Endothelial cell of umbilical vein (primary cell): ENCODE results near the gene PNPLA5. TPM values are rescaled to one million over a fixed set of nuclear protein-coding genes. Genes with fewer than 3 reads are reported as not detected.
A peak's percentile ranks its signal among the peaks of the same experiment; 100 is the strongest.

Experiments
- BruUV-seq: library from RNA; stranded (reverse); fragments of 400-500 nt; replicated peaks from 2 replicates; lab custom pipeline; 2021; lab: Mats Ljungman, UMichigan
- CTCF ChIA-PET: fragments of 300-600, 350-600 bp; sonication (Branson Sonifier 250); formaldehyde crosslinking; loops from one replicate; lab custom pipeline; 2021; ENCODE audit warnings: antibody characterized with exemption, inconsistent platforms; lab: Charles Lee
- POLR2A ChIA-PET: fragments of 300-600, 350-600 bp; sonication (Branson Sonifier 250); formaldehyde crosslinking; loops from one replicate; lab custom pipeline; 2021; ENCODE audit warnings: antibody characterized with exemption, inconsistent platforms; lab: Charles Lee
- DNase-seq: peaks from one replicate; pipeline ENCODE4 v3.0.0-alpha.2; 2011; ENCODE audit warnings: low read depth, low spot score
- FAIRE-seq: peaks from 2 replicates; lab custom pipeline; 2011; peaks lifted over from hg19 to GRCh38; lab: Jason Lieb, UNC
- H2AFZ ChIP-seq: 2 replicates; pipeline ENCODE4 v1.6.0; 2012; ENCODE audit warnings: low read depth, low read length, control low read depth, inconsistent platforms
- H3K27ac ChIP-seq: 2 replicates; pipeline ENCODE4 v1.5.1; 2011; ENCODE audit warnings: low read depth, mild to moderate bottlenecking, control low read depth, low read length, moderate library complexity; ENCODE audit not compliant: insufficient read depth
- H3K27me3 ChIP-seq, 2 experiments: 2 replicates each; pipeline versions ENCODE4 v1.6.0 to v1.6.1; 2011; ENCODE audit warnings: low read length in 2 of 2, mixed read lengths in 1 of 2; ENCODE audit not compliant: control insufficient read depth in 2 of 2, insufficient read depth in 2 of 2
- H3K36me3 ChIP-seq, 2 experiments: 2 replicates in 1 of 2; 3 replicates in 1 of 2; pipeline ENCODE4 v1.5.1; 2011; ENCODE audit warnings: low read length in 2 of 2, mild to moderate bottlenecking in 1 of 2, moderate library complexity in 1 of 2; ENCODE audit not compliant: control insufficient read depth in 2 of 2, insufficient read depth in 2 of 2; ENCODE audit errors: extremely low read depth in 1 of 2
- H3K4me1 ChIP-seq: 3 replicates; pipeline ENCODE4 v1.5.1; 2011; ENCODE audit warnings: mild to moderate bottlenecking, low read length; ENCODE audit not compliant: control insufficient read depth, insufficient read depth; ENCODE audit errors: extremely low read depth
- H3K4me2 ChIP-seq: 2 replicates; pipeline ENCODE4 v1.6.1; 2011; ENCODE audit warnings: low read length, control low read depth, mixed read lengths; ENCODE audit not compliant: insufficient read depth
- H3K4me3 ChIP-seq, 3 experiments: fragments of 200-600 bp in 1 of 3; sonication (generic), shearing (Covaris generic) in 1 of 3; replicated peaks in 1 of 3; 2 replicates each; pipeline ENCODE4 v1.5.1; 2011 to 2016; ENCODE audit warnings: control low read depth in 3 of 3, low read length in 3 of 3, mild to moderate bottlenecking in 2 of 3, inconsistent platforms in 1 of 3, low read depth in 1 of 3, moderate library complexity in 1 of 3; ENCODE audit not compliant: insufficient read depth in 1 of 3
- H3K79me2 ChIP-seq: 2 replicates; pipeline ENCODE4 v1.6.0; 2012; ENCODE audit warnings: low read length, inconsistent platforms; ENCODE audit not compliant: control insufficient read depth, insufficient read depth
- H3K9ac ChIP-seq: replicated peaks from 2 replicates; pipeline ENCODE3; 2011; ENCODE audit warnings: low read length, control low read depth; ENCODE audit not compliant: insufficient read depth; ENCODE audit errors: extremely low read depth
- H3K9me1 ChIP-seq: replicated peaks from 3 replicates; pipeline ENCODE4 v1.6.0; 2011; ENCODE audit warnings: mild to moderate bottlenecking, low read length; ENCODE audit not compliant: control insufficient read depth, insufficient read depth; ENCODE audit errors: extremely low read depth
- H3K9me3 ChIP-seq: replicated peaks from 2 replicates; pipeline ENCODE4 v1.5.1; 2012; ENCODE audit warnings: low read length, inconsistent platforms; ENCODE audit not compliant: control insufficient read depth, insufficient read depth
- H4K20me1 ChIP-seq: replicated peaks from 2 replicates; pipeline ENCODE3; 2011; ENCODE audit warnings: mild to moderate bottlenecking, low read length; ENCODE audit not compliant: control insufficient read depth, insufficient read depth; ENCODE audit errors: extremely low read depth
- EZH2 ChIP-seq: IDR thresholded peaks from 2 replicates; pipeline ENCODE4 v1.6.1; 2012; ENCODE audit warnings: borderline replicate concordance, low read depth, mild to moderate bottlenecking, moderate library complexity, low read length, inconsistent platforms; ENCODE audit not compliant: severe bottlenecking
- FOS ChIP-seq: IDR thresholded peaks from 2 replicates; pipeline ENCODE4 v1.6.1; 2011; ENCODE audit warnings: mild to moderate bottlenecking, low read length, moderate library complexity, borderline replicate concordance; ENCODE audit not compliant: insufficient read depth
- GATA2 ChIP-seq: IDR thresholded peaks from 2 replicates; pipeline ENCODE4 v1.7.0; 2011; ENCODE audit warnings: low read depth, mild to moderate bottlenecking, moderate library complexity, mixed read lengths, low read length; ENCODE audit not compliant: insufficient read length, insufficient read depth
- JUN ChIP-seq: IDR thresholded peaks from 2 replicates; pipeline ENCODE4 v1.6.1; 2011; ENCODE audit warnings: borderline replicate concordance, low read depth; ENCODE audit not compliant: insufficient read length, insufficient read depth
- MYC ChIP-seq: IDR thresholded peaks from one replicate; pipeline ENCODE4 v1.6.1; 2011; ENCODE audit warnings: mild to moderate bottlenecking, low read depth, low read length
- POLR2AphosphoS5 ChIP-seq: IDR thresholded peaks from 2 replicates; pipeline ENCODE4 v1.6.1; 2012; ENCODE audit warnings: low read depth, mild to moderate bottlenecking, control low read depth, low read length, moderate library complexity; ENCODE audit not compliant: insufficient read depth
- dilution Hi-C: fragments of 300-500 bp; cut with MboI; formaldehyde crosslinking; loops from one replicate; pipeline ENCODE4 v1.15.0; 2019; ENCODE audit warnings: low sequenced_read_pairs; ENCODE audit not compliant: extremely low pct_ligation_motif_present
- intact Hi-C: fragments of 100-400 bp; cut with micrococcal nuclease; formaldehyde crosslinking; loops from one replicate; pipeline ENCODE4 v1.10.0; 2022
- polyA plus RNA-seq, 4 experiments: library from polyadenylated mRNA; depleted of rRNA in 3 of 4; stranded (reverse) in 3 of 4; unstranded in 1 of 4; fragments of >200 nt; gene quantifications; 2 replicates each; pipeline versions ENCODE4 v1.2.1 to v1.2.3, GENCODE V29; 2011 to 2012; ENCODE audit warnings: missing spikeins in 1 of 4
- total RNA-seq: library from RNA; stranded (reverse); gene quantifications from 2 replicates; pipeline ENCODE4 v1.2.3, GENCODE V29; 2021
- TF ChIP-seq, protein P1 (sequence below), 2 donors: IDR thresholded peaks; 1 replicate in 1 of 2; 2 replicates in 1 of 2; pipeline ENCODE4 v1.5.1; 2011; ENCODE audit warnings: low read length in 2 of 2, mild to moderate bottlenecking in 2 of 2, moderate library complexity in 2 of 2, control low read depth in 1 of 2, inconsistent platforms in 1 of 2, low read depth in 1 of 2; ENCODE audit not compliant: insufficient read depth in 1 of 2; ENCODE audit errors: extremely low read depth in 1 of 2
- TF ChIP-seq, protein P2 (sequence below): IDR thresholded peaks from 2 replicates; pipeline ENCODE4 v1.6.1; 2011; ENCODE audit not compliant: insufficient read depth, insufficient read length

PNPLA5 gene
- total and polyA plus RNA-seq, 2 donors (not counting 3 experiments of a cell fraction or from before 2014, with no cell fraction given) = not detected

DNA sequence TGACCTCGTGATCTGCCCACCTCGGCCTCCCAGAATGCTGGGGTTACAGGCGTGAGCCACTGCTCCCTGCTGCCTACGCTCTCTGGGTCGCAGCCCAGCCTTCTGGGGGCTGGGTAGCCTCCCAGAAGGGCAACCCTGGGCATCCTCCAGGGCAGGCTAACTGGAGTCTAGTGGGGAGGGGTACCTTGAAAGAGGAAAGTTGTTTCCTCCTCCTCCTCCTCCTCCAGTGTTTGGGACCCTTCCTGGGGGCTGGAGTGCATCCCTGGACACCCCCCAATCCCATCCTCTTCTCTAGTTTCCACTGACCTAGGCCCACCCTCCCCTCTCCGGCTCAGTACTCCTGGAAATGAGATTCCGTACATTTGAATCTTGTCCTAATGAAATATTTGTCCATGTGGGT is 33.1 kb upstream of the PNPLA5 start:
- Histone ChIP-seq H3K9me3 (no peaks in the 10 kb centered on the region), H3K4me3 (peak overlapping the region in 1 of 3 experiments; percentile 60), H3K36me3 (no peaks in the 10 kb centered on the region), H3K4me1 (peaks cover 30% of the 10 kb centered on the region), H3K9me1 (no peaks in the 10 kb centered on the region), H2AFZ (no peak overlapping the region), H3K4me2 (peak overlapping the region; percentile 51), H3K9ac (no peak overlapping the region), H3K27ac (no peak overlapping the region), H4K20me1 (no peaks in the 10 kb centered on the region), H3K27me3 (no peaks in the 10 kb centered on the region), H3K79me2 (no peaks in the 10 kb centered on the region)
- ChIA-PET POLR2A (interaction anchor here (0.6 to 0.7 kb wide), 2 partner anchors 9 to 653 kb away, joined by 3 read pairs; no protein-coding TSS in a partner anchor), CTCF (interaction anchor here (1.1 to 2.2 kb wide), 3 partner anchors 21 to 161 kb away, joined by 3 to 21 read pairs (median 4); no protein-coding TSS in a partner anchor)
- no peak for FAIRE-seq
- intact Hi-C loops = loop anchor here (5.0 to 10.0 kb wide), 2 partner anchors 738 to 760 kb away; partner anchors contain the start of gene TTLL12
- TF ChIP-seq, protein P1, sequence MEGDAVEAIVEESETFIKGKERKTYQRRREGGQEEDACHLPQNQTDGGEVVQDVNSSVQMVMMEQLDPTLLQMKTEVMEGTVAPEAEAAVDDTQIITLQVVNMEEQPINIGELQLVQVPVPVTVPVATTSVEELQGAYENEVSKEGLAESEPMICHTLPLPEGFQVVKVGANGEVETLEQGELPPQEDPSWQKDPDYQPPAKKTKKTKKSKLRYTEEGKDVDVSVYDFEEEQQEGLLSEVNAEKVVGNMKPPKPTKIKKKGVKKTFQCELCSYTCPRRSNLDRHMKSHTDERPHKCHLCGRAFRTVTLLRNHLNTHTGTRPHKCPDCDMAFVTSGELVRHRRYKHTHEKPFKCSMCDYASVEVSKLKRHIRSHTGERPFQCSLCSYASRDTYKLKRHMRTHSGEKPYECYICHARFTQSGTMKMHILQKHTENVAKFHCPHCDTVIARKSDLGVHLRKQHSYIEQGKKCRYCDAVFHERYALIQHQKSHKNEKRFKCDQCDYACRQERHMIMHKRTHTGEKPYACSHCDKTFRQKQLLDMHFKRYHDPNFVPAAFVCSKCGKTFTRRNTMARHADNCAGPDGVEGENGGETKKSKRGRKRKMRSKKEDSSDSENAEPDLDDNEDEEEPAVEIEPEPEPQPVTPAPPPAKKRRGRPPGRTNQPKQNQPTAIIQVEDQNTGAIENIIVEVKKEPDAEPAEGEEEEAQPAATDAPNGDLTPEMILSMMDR (IDR thresholded peaks at IDR 0.05; ENCODE audit: extremely low read depth in 1 of 2, insufficient read depth in 1 of 2, low read depth in 1 of 2, low read length in 2 of 2) = no peak
- TF ChIP-seq JUN = no peak
- TF ChIP-seq MYC = no peak
- TF ChIP-seq, protein P2, sequence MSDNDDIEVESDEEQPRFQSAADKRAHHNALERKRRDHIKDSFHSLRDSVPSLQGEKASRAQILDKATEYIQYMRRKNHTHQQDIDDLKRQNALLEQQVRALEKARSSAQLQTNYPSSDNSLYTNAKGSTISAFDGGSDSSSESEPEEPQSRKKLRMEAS = no peak
- no peak for TF ChIP-seq EZH2
- TF ChIP-seq POLR2AphosphoS5 = no peak
- TF ChIP-seq FOS = no peak
- no peak for TF ChIP-seq GATA2
- BruUV-seq = TSS peak; percentile 55
- no peak for DNase-seq
- dilution Hi-C loops = no loop called here
